Measurements from ENCODE around the gene SMARCA2.

SMARCA2 gene

GRCh38 chr9:2153630-2154217 is 138.6 kb downstream of the SMARCA2 start:
- H4K20me1 ChIP-seq (ENCODE audit: insufficient read depth, low read length), result no peaks in the 10 kb centered on the region
- H2AFZ ChIP-seq (ENCODE audit: low read length), result no peak overlapping the region
- H3K27ac ChIP-seq (ENCODE audit: low read length), result no peak overlapping the region
- H3K36me3 ChIP-seq (replicated peaks; ENCODE audit: insufficient read depth, low read length), result no peaks in the 10 kb centered on the region
- no peak overlapping the region for H3K9ac ChIP-seq (ENCODE audit: low read length)
- peaks cover 17% of the 10 kb centered on the region for H3F3A ChIP-seq (ENCODE audit: insufficient read depth, low read length)
- DNase-seq, result no peak
- H3K9me2 ChIP-seq (replicated peaks; ENCODE audit: insufficient read depth, low read length), result no peaks in the 10 kb centered on the region
- no peak overlapping the region for H3K4me2 ChIP-seq (ENCODE audit: low read depth, low read length)
- no peak overlapping the region for H3K4me3 ChIP-seq (ENCODE audit: low read length)
- peaks cover 62% of the 10 kb centered on the region for H3K79me2 ChIP-seq (ENCODE audit: low read length)
- no peak for TF ChIP-seq CTCF (IDR thresholded peaks at IDR 0.05; ENCODE audit: low read length)
- TF ChIP-seq EZH2 (optimal IDR thresholded peaks at IDR 0.05; ENCODE audit: low read depth, low read length), result no peak
- no peak for TF ChIP-seq EZH2phosphoT487 (IDR thresholded peaks at IDR 0.05; ENCODE audit: low read length)
- no peaks in the 10 kb centered on the region for H3K9me3 ChIP-seq (replicated peaks; ENCODE audit: insufficient read depth, low read length)
- no peaks in the 10 kb centered on the region for H3K27me3 ChIP-seq (replicated peaks; ENCODE audit: insufficient read depth, low read length)
- no peaks in the 10 kb centered on the region for H3K4me1 ChIP-seq (ENCODE audit: low read length)

GRCh38 chr9:2154731-2155130 is 139.6 kb downstream of the SMARCA2 start:
- Histone ChIP-seq H3K9me2 (replicated peaks; ENCODE audit: insufficient read depth, low read length) (no peaks in the 10 kb centered on the region), H3K9me3 (replicated peaks; ENCODE audit: insufficient read depth, low read length) (no peaks in the 10 kb centered on the region)

GRCh38 chr9:2155966-2156365 is 140.8 kb downstream of the SMARCA2 start:
- no peak for DNase-seq

More at GRCh38 chr9:2154731-2155130, 139.6 kb downstream of the SMARCA2 start:
- Histone ChIP-seq H3K4me1 (ENCODE audit: low read length) (no peaks in the 10 kb centered on the region), H3K27me3 (replicated peaks; ENCODE audit: insufficient read depth, low read length) (no peaks in the 10 kb centered on the region), H3F3A (ENCODE audit: insufficient read depth, low read length) (peaks cover 22% of the 10 kb centered on the region), H3K79me2 (ENCODE audit: low read length) (peaks cover 71% of the 10 kb centered on the region), H3K36me3 (replicated peaks; ENCODE audit: insufficient read depth, low read length) (no peaks in the 10 kb centered on the region), H3K27ac (ENCODE audit: low read length) (no peak overlapping the region), H2AFZ (ENCODE audit: low read length) (no peak overlapping the region), H4K20me1 (ENCODE audit: insufficient read depth, low read length) (no peaks in the 10 kb centered on the region), H3K4me3 (ENCODE audit: low read length) (no peak overlapping the region), H3K9ac (ENCODE audit: low read length) (no peak overlapping the region), H3K4me2 (ENCODE audit: low read depth, low read length) (no peak overlapping the region)
- DNase-seq, result no peak
- no peak for TF ChIP-seq CTCF (IDR thresholded peaks at IDR 0.05; ENCODE audit: low read length)
- TF ChIP-seq EZH2 (optimal IDR thresholded peaks at IDR 0.05; ENCODE audit: low read depth, low read length), result no peak
- TF ChIP-seq EZH2phosphoT487 (IDR thresholded peaks at IDR 0.05; ENCODE audit: low read length), result no peak

More at GRCh38 chr9:2155966-2156365, 140.8 kb downstream of the SMARCA2 start:
- Histone ChIP-seq H3K4me3 (ENCODE audit: low read length) (no peak overlapping the region), H3K9ac (ENCODE audit: low read length) (no peak overlapping the region), H3K9me3 (replicated peaks; ENCODE audit: insufficient read depth, low read length) (no peaks in the 10 kb centered on the region), H3K27ac (ENCODE audit: low read length) (no peak overlapping the region), H3K4me2 (ENCODE audit: low read depth, low read length) (no peak overlapping the region), H3K27me3 (replicated peaks; ENCODE audit: insufficient read depth, low read length) (no peaks in the 10 kb centered on the region), H3K36me3 (replicated peaks; ENCODE audit: insufficient read depth, low read length) (no peaks in the 10 kb centered on the region), H3K79me2 (ENCODE audit: low read length) (peaks cover 72% of the 10 kb centered on the region), H3K4me1 (ENCODE audit: low read length) (0 out of 2 replicates have a peak, but pooled peaks cover 4% of the 10 kb centered on the region), H3F3A (ENCODE audit: insufficient read depth, low read length) (peaks cover 22% of the 10 kb centered on the region), H3K9me2 (replicated peaks; ENCODE audit: insufficient read depth, low read length) (no peaks in the 10 kb centered on the region), H4K20me1 (ENCODE audit: insufficient read depth, low read length) (no peaks in the 10 kb centered on the region), H2AFZ (ENCODE audit: low read length) (no peak overlapping the region)
- TF ChIP-seq CTCF (IDR thresholded peaks at IDR 0.05; ENCODE audit: low read length) (no peak), EZH2 (optimal IDR thresholded peaks at IDR 0.05; ENCODE audit: low read depth, low read length) (no peak), EZH2phosphoT487 (IDR thresholded peaks at IDR 0.05; ENCODE audit: low read length) (no peak)

All from MM.1S (cell line).